A549 (cell line): ENCODE results near the gene PTPN12. TPM values are rescaled to one million over a fixed set of nuclear protein-coding genes. Genes with fewer than 3 reads are reported as not detected.

Experiments used
- ATAC-seq, 2 experiments: fragments of 200-7000 bp in 1 of 2; fragments of >200 bp in 1 of 2; cut with Nextera tagmentation in 1 of 2; cut with Tn5 transposase in 1 of 2; 3 replicates each; pipeline versions ENCODE4 v1.8.0 to v1.9.1; 2018 to 2020; ENCODE audit warnings: mild to moderate bottlenecking in 1 of 2, moderate library complexity in 1 of 2
- CTCF ChIA-PET: fragments of 300-600 bp; sonication (Branson Sonifier 250); formaldehyde crosslinking; extraction: SDS; loops from one replicate; lab custom pipeline; 2021; ENCODE audit warnings: antibody characterized with exemption, inconsistent platforms; lab: Yijun Ruan, JAX
- POLR2A ChIA-PET: fragments of 350-600 bp; formaldehyde crosslinking; extraction: SDS; loops from one replicate; lab custom pipeline; 2021; ENCODE audit warnings: antibody characterized with exemption, inconsistent platforms; lab: Yijun Ruan, JAX
- DNase-seq, 2 experiments: peaks; one replicate each; pipeline versions ENCODE4 v3.0.0 to v3.0.0-alpha.2; 2011 to 2016; ENCODE audit warnings: low read depth in 1 of 2, low spot score in 1 of 2
- FAIRE-seq: peaks from 2 replicates; lab custom pipeline; 2011; peaks lifted over from hg19 to GRCh38; lab: Jason Lieb, UNC
- H3K27ac ChIP-seq, 2 experiments: fragments of >200 bp; sonication (Bioruptor Twin); formaldehyde crosslinking; 3 replicates each; pipeline ENCODE4 v1.5.1; 2016 to 2017
- H3K4me1 ChIP-seq: fragments of >200 bp; sonication (Bioruptor Twin); formaldehyde crosslinking; 3 replicates; pipeline ENCODE4 v1.6.1; 2016
- H3K4me2 ChIP-seq: fragments of >200 bp; sonication (Bioruptor Twin); formaldehyde crosslinking; 3 replicates; pipeline ENCODE4 v1.6.1; 2016
- H3K4me3 ChIP-seq: fragments of >200 bp; sonication (Bioruptor Twin); formaldehyde crosslinking; 3 replicates; pipeline ENCODE4 v1.5.1; 2016
- H3K9me3 ChIP-seq: fragments of >200 bp; sonication (Bioruptor Twin); formaldehyde crosslinking; 3 replicates; pipeline ENCODE4 v1.6.1; 2016
- BHLHE40 ChIP-seq: IDR thresholded peaks from 2 replicates; pipeline ENCODE4 v1.6.1; 2012; ENCODE audit warnings: low read depth, low read length, inconsistent platforms
- CBX2 ChIP-seq: fragments of 200-600 bp; sonication (generic); IDR thresholded peaks from 2 replicates; pipeline ENCODE4 v1.6.1; 2016; ENCODE audit warnings: low read depth, mild to moderate bottlenecking, borderline replicate concordance
- CBX8 ChIP-seq: fragments of 200-600 bp; sonication (generic); IDR thresholded peaks from 2 replicates; pipeline ENCODE4 v1.6.1; 2016
- ESRRA ChIP-seq: fragments of 150-350 bp; IDR thresholded peaks from 2 replicates; pipeline ENCODE4 v1.6.1; 2014; ENCODE audit warnings: mild to moderate bottlenecking, low read length, borderline replicate concordance
- FOSL2 ChIP-seq, 2 experiments: fragments of 450-650 bp in 1 of 2; fragments of >200 bp in 1 of 2; sonication (Bioruptor Twin) in 1 of 2; formaldehyde crosslinking; IDR thresholded peaks; 2 replicates each; pipeline versions ENCODE4 v1.5.0 to v1.6.1; 2016 to 2020; ENCODE audit warnings: mild to moderate bottlenecking in 1 of 2, moderate library complexity in 1 of 2
- FOXS1 ChIP-seq: fragments of 250-450 bp; sonication (Bioruptor Pico); IDR thresholded peaks from 2 replicates; pipeline ENCODE4 v1.5.0; 2020; ENCODE audit warnings: mild to moderate bottlenecking, moderate library complexity
- HEYL ChIP-seq: fragments of 250-450 bp; sonication (Bioruptor Pico); IDR thresholded peaks from 2 replicates; pipeline ENCODE4 v1.8.0; 2021; ENCODE audit warnings: mild to moderate bottlenecking, moderate library complexity
- HOXB13 ChIP-seq: fragments of 250-450 bp; sonication (Bioruptor Pico); IDR thresholded peaks from 2 replicates; pipeline ENCODE4 v1.5.0; 2020; ENCODE audit warnings: low read depth, mild to moderate bottlenecking, moderate library complexity
- KDM1A ChIP-seq: fragments of 200-600 bp; sonication (generic); IDR thresholded peaks from 2 replicates; pipeline ENCODE4 v1.6.1; 2016; ENCODE audit warnings: low read depth, mild to moderate bottlenecking
- MAZ ChIP-seq: fragments of 150-350 bp; IDR thresholded peaks from 2 replicates; pipeline ENCODE4 v1.6.1; 2014; ENCODE audit warnings: antibody characterized with exemption, low read depth, low read length, borderline replicate concordance
- NPAS2 ChIP-seq: fragments of 250-450 bp; sonication (Bioruptor Pico); IDR thresholded peaks from 2 replicates; pipeline ENCODE4 v1.8.0; 2022; ENCODE audit warnings: mild to moderate bottlenecking, moderate library complexity, borderline replicate concordance
- NR3C1 ChIP-seq: fragments of >200 bp; sonication (Bioruptor Twin); formaldehyde crosslinking; IDR thresholded peaks from 3 replicates; pipeline ENCODE4 v1.6.1; 2017
- PHF8 ChIP-seq: fragments of 200-600 bp; sonication (generic); IDR thresholded peaks from 2 replicates; pipeline ENCODE4 v1.6.1; 2016; ENCODE audit warnings: low read depth, mild to moderate bottlenecking, antibody characterized with exemption, moderate library complexity, borderline replicate concordance
- RCOR1 ChIP-seq: fragments of 150-350 bp; IDR thresholded peaks from 2 replicates; pipeline ENCODE4 v1.6.1; 2014; ENCODE audit warnings: antibody characterized with exemption, low read length, low read depth
- RFX5 ChIP-seq: fragments of 450-650 bp; IDR thresholded peaks from 2 replicates; pipeline ENCODE4 v1.7.1; 2014; ENCODE audit warnings: antibody characterized with exemption, mild to moderate bottlenecking, moderate library complexity
- SMC3 ChIP-seq: fragments of >200 bp; sonication (Bioruptor Twin); formaldehyde crosslinking; IDR thresholded peaks from 3 replicates; pipeline ENCODE4 v1.6.1; 2018; ENCODE audit warnings: inconsistent platforms
- TFCP2L1 ChIP-seq: fragments of 250-450 bp; sonication (Bioruptor Pico); IDR thresholded peaks from 2 replicates; pipeline ENCODE4 v1.5.0; 2021; ENCODE audit warnings: mild to moderate bottlenecking
- TP53 ChIP-seq: fragments of 250-450 bp; sonication (Bioruptor Pico); IDR thresholded peaks from 2 replicates; pipeline ENCODE4 v1.5.0; 2021; ENCODE audit warnings: mild to moderate bottlenecking, moderate library complexity
- ZC3H11A ChIP-seq: fragments of 450-650 bp; IDR thresholded peaks from 2 replicates; pipeline ENCODE4 v1.6.1; 2014; ENCODE audit warnings: antibody characterized with exemption, mild to moderate bottlenecking
- ZNF302 ChIP-seq: fragments of 250-450 bp; sonication (Bioruptor Pico); IDR thresholded peaks from 2 replicates; pipeline ENCODE4 v1.9.0; 2021; ENCODE audit warnings: inconsistent platforms, mild to moderate bottlenecking, moderate library complexity
- WGBS: methylation state at CpG from one replicate; pipeline ENCODE4 v1.1.6; 2017; ENCODE audit errors: missing lambda C conversion rate; 5-methylcytosine and 5-hydroxymethylcytosine counted together
- polyA plus RNA-seq, 4 experiments: library from polyadenylated mRNA; depleted of rRNA in 3 of 4; stranded (reverse); fragments of >200 nt; fragmentation: RNase III in 1 of 4; extraction: RNeasy Plus Mini Kit Qiagen cat#74134 plus additional on column Dnase treatment in 1 of 4; gene quantifications; 2 replicates in 3 of 4; 3 replicates in 1 of 4; pipeline ENCODE4 v1.2.3, GENCODE V29; 2011 to 2017
- TF ChIP-seq, protein P1 (sequence below): fragments of >200 bp; sonication (Bioruptor Twin); formaldehyde crosslinking; IDR thresholded peaks from 3 replicates; pipeline ENCODE4 v1.5.1; 2016
- TF ChIP-seq, protein P2 (sequence below): fragments of 450-650 bp; IDR thresholded peaks from 2 replicates; pipeline ENCODE4 v1.6.1; 2014; ENCODE audit warnings: antibody characterized with exemption
- TF ChIP-seq, protein P3 (sequence below): fragments of >200 bp; sonication (Bioruptor Twin); formaldehyde crosslinking; IDR thresholded peaks from 3 replicates; pipeline ENCODE4 v1.6.1; 2016

Gene PTPN12
- polyA plus RNA-seq, 2 of the 4 experiments (the other 2 are of a cell fraction): 76.3 to 105 TPM

DNA sequence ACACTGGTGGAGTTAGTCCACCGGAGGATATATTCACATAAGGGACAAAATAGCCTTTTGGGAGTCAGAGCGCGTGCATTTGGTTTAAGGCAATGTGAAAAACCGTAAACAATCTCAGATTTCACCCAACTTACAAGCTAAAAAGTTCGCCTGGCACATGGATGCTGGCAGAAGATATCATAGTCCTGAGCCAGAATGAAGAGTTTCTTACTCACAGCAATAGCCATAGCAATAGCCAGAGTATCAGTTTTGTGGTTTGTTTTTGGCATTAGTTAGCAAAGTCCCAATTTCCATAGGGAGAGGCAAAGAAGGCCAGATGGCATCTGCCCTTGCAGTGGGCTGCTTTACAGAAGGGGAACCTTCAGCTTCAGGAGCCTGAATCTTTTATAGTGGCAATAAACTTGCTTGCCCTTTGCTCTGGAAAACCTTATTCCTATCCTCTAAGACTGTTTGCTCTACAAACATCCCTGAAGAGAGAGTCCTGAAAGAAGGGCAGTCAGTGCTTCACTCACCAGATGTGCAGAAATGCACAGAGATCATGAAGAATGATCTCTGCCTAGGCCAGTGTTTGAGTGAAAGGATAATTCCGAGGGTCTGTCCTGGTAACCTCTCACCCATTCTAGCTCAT, 130.5 kb downstream of the PTPN12 start:
- ATAC-seq (peak in 1 of 2 experiments; percentile 31; a peak in 1 of 6 replicates), DNase-seq (no peak), FAIRE-seq (no peak)
- TF ChIP-seq FOXS1 (CRISPR knock-in tag) (no peak), RFX5 (no peak), CBX8 (no peak), TP53 (CRISPR knock-in tag) (no peak), HEYL (CRISPR knock-in tag) (no peak), MAZ (no peak), SMC3 (no peak), NPAS2 (CRISPR knock-in tag) (no peak), PHF8 (no peak), KDM1A (no peak), RCOR1 (no peak), BHLHE40 (no peak), NR3C1 (no peak)
- TF ChIP-seq, protein P1, sequence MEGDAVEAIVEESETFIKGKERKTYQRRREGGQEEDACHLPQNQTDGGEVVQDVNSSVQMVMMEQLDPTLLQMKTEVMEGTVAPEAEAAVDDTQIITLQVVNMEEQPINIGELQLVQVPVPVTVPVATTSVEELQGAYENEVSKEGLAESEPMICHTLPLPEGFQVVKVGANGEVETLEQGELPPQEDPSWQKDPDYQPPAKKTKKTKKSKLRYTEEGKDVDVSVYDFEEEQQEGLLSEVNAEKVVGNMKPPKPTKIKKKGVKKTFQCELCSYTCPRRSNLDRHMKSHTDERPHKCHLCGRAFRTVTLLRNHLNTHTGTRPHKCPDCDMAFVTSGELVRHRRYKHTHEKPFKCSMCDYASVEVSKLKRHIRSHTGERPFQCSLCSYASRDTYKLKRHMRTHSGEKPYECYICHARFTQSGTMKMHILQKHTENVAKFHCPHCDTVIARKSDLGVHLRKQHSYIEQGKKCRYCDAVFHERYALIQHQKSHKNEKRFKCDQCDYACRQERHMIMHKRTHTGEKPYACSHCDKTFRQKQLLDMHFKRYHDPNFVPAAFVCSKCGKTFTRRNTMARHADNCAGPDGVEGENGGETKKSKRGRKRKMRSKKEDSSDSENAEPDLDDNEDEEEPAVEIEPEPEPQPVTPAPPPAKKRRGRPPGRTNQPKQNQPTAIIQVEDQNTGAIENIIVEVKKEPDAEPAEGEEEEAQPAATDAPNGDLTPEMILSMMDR: no peak
- H3K4me1 ChIP-seq: peaks cover 2% of the 10 kb centered on the region; the same call in 1 of the 3 replicates
- no peaks in the 10 kb centered on the region for H3K9me3 ChIP-seq
- WGBS: 84% methylated on average over 6 of the region's 6 CpGs
- H3K4me3 ChIP-seq: no peak overlapping the region
- ChIA-PET CTCF (interaction anchor here (1.4 to 1.9 kb wide), 4 partner anchors 9 to 92 kb away, joined by 3 to 9 read pairs (median 6); no protein-coding TSS in a partner anchor), POLR2A (no interaction called here)
- H3K27ac ChIP-seq: no peak overlapping the region
- H3K4me2 ChIP-seq: no peak overlapping the region

DNA sequence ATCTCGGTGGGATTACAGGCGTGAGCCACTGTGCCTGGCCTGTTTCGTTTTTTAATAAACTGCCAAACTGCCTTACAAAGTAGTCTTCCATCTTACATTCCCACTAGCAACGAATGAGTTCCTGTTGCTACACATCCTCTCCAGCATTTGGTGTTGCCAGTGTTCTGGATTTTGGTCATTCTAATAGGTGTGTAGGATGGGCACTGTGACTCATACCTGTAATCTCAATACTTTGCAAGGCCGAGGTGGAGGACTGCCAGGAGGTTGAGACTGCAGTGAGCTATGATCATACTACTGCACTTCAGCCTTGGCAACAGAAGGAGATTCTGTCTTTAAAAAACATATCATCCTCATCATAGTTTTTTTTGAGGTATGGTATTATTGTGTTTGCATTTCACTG, 137.8 kb downstream of the PTPN12 start:
- DNase-seq: peak in 1 of 2 experiments; percentile 29
- H3K4me1 ChIP-seq: peaks cover 10% of the 10 kb centered on the region
- CTCF ChIA-PET: interaction anchor here (1.2 to 3.9 kb wide), 4 partner anchors 16 to 23 kb away, joined by 3 to 14 read pairs (median 4); no protein-coding TSS in a partner anchor
- TF ChIP-seq ESRRA: no peak
- TF ChIP-seq HOXB13 (CRISPR knock-in tag): no peak
- TF ChIP-seq, protein P2, sequence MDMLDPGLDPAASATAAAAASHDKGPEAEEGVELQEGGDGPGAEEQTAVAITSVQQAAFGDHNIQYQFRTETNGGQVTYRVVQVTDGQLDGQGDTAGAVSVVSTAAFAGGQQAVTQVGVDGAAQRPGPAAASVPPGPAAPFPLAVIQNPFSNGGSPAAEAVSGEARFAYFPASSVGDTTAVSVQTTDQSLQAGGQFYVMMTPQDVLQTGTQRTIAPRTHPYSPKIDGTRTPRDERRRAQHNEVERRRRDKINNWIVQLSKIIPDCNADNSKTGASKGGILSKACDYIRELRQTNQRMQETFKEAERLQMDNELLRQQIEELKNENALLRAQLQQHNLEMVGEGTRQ: no peak
- TF ChIP-seq FOSL2 (IDR thresholded peaks at IDR 0.05): no peak
- TF ChIP-seq FOSL2 (CRISPR knock-in tag; IDR thresholded peaks at IDR 0.05): peak; percentile 38
- TF ChIP-seq, all 56 proteins: peak for 1
- POLR2A ChIA-PET: interaction anchor here (1.0 kb wide), 1 partner anchor 11 kb away, joined by 3 read pairs; no protein-coding TSS in a partner anchor
- 64% methylated on average over 5 of the region's 5 CpGs for WGBS
- Histone ChIP-seq H3K4me3 (no peak overlapping the region), H3K27ac (no peak overlapping the region), H3K4me2 (no peak overlapping the region), H3K9me3 (no peaks in the 10 kb centered on the region)
- peak; percentile 49 for FAIRE-seq
- peak; percentile 64 to 72 for ATAC-seq

DNA sequence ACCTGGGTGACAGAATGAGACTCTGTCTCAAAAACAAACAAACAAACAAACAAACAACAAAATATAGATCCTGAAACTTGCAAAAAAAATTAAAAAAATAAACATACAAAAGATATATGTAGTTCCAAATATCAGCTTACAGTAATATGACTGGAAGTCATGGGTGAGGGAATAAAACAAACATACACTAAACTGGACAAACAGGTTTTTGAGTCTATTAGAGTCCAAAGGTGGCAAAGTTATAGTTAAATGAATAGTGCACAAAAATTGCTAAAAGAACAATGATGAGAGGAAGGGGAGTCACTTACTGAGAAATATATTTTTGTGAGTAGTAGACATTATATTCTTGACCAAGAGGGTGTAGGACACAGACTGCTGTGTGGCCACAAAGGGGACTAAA, 142.5 kb downstream of the PTPN12 start:
- ChIA-PET CTCF (interaction anchor here (0.8 to 1.5 kb wide), 2 partner anchors 16 to 80 kb away, joined by 3 to 4 read pairs; no protein-coding TSS in a partner anchor), POLR2A (interaction anchor here (0.6 kb wide), 1 partner anchor 20 kb away, joined by 3 read pairs; no protein-coding TSS in a partner anchor)
- Histone ChIP-seq H3K4me3 (no peak overlapping the region), H3K4me1 (peaks cover 7% of the 10 kb centered on the region), H3K9me3 (no peaks in the 10 kb centered on the region), H3K4me2 (no peak overlapping the region), H3K27ac (no peak overlapping the region)
- FAIRE-seq (no peak), ATAC-seq (no peak), DNase-seq (no peak)
- TF ChIP-seq, protein P3, sequence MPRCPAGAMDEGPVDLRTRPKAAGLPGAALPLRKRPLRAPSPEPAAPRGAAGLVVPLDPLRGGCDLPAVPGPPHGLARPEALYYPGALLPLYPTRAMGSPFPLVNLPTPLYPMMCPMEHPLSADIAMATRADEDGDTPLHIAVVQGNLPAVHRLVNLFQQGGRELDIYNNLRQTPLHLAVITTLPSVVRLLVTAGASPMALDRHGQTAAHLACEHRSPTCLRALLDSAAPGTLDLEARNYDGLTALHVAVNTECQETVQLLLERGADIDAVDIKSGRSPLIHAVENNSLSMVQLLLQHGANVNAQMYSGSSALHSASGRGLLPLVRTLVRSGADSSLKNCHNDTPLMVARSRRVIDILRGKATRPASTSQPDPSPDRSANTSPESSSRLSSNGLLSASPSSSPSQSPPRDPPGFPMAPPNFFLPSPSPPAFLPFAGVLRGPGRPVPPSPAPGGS: no peak
- TF ChIP-seq FOXS1 (CRISPR knock-in tag) (no peak), ZNF302 (CRISPR knock-in tag) (no peak), CBX2 (no peak), ESRRA (no peak), TFCP2L1 (CRISPR knock-in tag) (no peak), ZC3H11A (no peak)
